GM23338 (cell line): ENCODE measurements around the gene AFAP1L1. TPM values are rescaled to one million over a fixed set of nuclear protein-coding genes. Genes with fewer than 3 reads are reported as not detected.

Source experiments
- ATAC-seq: fragments of 200-7000 bp; cut with Tn5 transposase; 3 replicates; pipeline ENCODE4 v1.9.1; 2020
- DNase-seq: peaks from one replicate; pipeline ENCODE4 v3.0.0-alpha.2; 2015; ENCODE audit warnings: low spot score
- H2AFZ ChIP-seq: fragments of 200-600 bp; sonication (generic); 2 replicates; pipeline ENCODE4 v1.8.0; 2016; ENCODE audit warnings: antibody characterized with exemption, mild to moderate bottlenecking, moderate library complexity
- H3F3A ChIP-seq: fragments of 200-600 bp; sonication (generic); replicated peaks from 2 replicates; pipeline ENCODE4 v1.8.0; 2017; ENCODE audit warnings: antibody characterized with exemption, mixed run types, low read depth
- H3K27ac ChIP-seq: fragments of 200-600 bp; sonication (generic); 2 replicates; pipeline ENCODE4 v1.6.1; 2016; ENCODE audit warnings: low read depth
- H3K27me3 ChIP-seq: fragments of 200-600 bp; sonication (generic); 2 replicates; pipeline ENCODE4 v1.8.0; 2016; ENCODE audit warnings: mild to moderate bottlenecking, mixed run types, moderate library complexity; ENCODE audit not compliant: insufficient read depth
- H3K36me3 ChIP-seq: fragments of 200-600 bp; sonication (generic); 2 replicates; pipeline ENCODE4 v1.8.0; 2016; ENCODE audit warnings: mild to moderate bottlenecking; ENCODE audit not compliant: insufficient read depth
- H3K4me1 ChIP-seq: fragments of 200-600 bp; sonication (generic); 2 replicates; pipeline ENCODE4 v1.8.0; 2016; ENCODE audit warnings: mild to moderate bottlenecking, moderate library complexity; ENCODE audit not compliant: insufficient read depth
- H3K4me2 ChIP-seq: fragments of 200-600 bp; sonication (generic); 2 replicates; pipeline ENCODE4 v1.7.1; 2017; ENCODE audit warnings: mixed run types
- H3K4me3 ChIP-seq: fragments of 200-600 bp; sonication (generic); 2 replicates; pipeline ENCODE4 v1.6.1; 2016; ENCODE audit warnings: mixed run types
- H3K79me2 ChIP-seq: fragments of 200-600 bp; sonication (generic); replicated peaks from 2 replicates; pipeline ENCODE4 v1.8.0; 2017; ENCODE audit warnings: mild to moderate bottlenecking; ENCODE audit not compliant: insufficient read depth
- H3K9me2 ChIP-seq: fragments of 200-600 bp; sonication (generic); 2 replicates; pipeline ENCODE4 v1.8.0; 2017; ENCODE audit not compliant: insufficient read depth
- H4K20me1 ChIP-seq: fragments of 200-600 bp; sonication (generic); replicated peaks from 2 replicates; pipeline ENCODE4 v1.8.0; 2017; ENCODE audit warnings: mild to moderate bottlenecking; ENCODE audit not compliant: insufficient read depth
- H3K27ac Mint-ChIP-seq: 2 replicates; pipeline ENCODE4 v1.8.0; 2020; ENCODE audit warnings: inconsistent platforms, mild to moderate bottlenecking, moderate library complexity, mixed read lengths
- H3K27me3 Mint-ChIP-seq: 3 replicates; pipeline ENCODE4 v1.8.0; 2022; ENCODE audit warnings: low read depth, mild to moderate bottlenecking, moderate library complexity, mixed read lengths, inconsistent platforms; ENCODE audit not compliant: insufficient read depth, poor library complexity
- H3K36me3 Mint-ChIP-seq: 3 replicates; pipeline ENCODE4 v1.8.0; 2021; ENCODE audit warnings: low read depth, mild to moderate bottlenecking, inconsistent platforms, moderate library complexity, mixed read lengths
- H3K4me1 Mint-ChIP-seq: 3 replicates; pipeline ENCODE4 v1.8.0; 2020; ENCODE audit warnings: mild to moderate bottlenecking, inconsistent platforms, mixed read lengths
- H3K4me3 Mint-ChIP-seq: 3 replicates; pipeline ENCODE4 v1.8.0; 2021; ENCODE audit warnings: moderate library complexity, mild to moderate bottlenecking, inconsistent platforms, mixed read lengths
- H3K9me3 Mint-ChIP-seq: 3 replicates; pipeline ENCODE4 v1.8.0; 2020; ENCODE audit warnings: moderate library complexity, mild to moderate bottlenecking, inconsistent platforms, mixed read lengths
- CTCF ChIP-seq, 2 experiments: fragments of 200-600 bp in 1 of 2; sonication (generic) in 1 of 2; conservative IDR thresholded peaks; 2 replicates each; pipeline versions ENCODE4 v1.5.1 to v1.6.1; 2016 to 2017; ENCODE audit warnings: antibody characterized with exemption in 2 of 2, low read depth in 2 of 2, mild to moderate bottlenecking in 2 of 2, moderate library complexity in 1 of 2
- ETS1 ChIP-seq: IDR thresholded peaks from 2 replicates; pipeline ENCODE4 v1.6.1; 2016; ENCODE audit warnings: antibody characterized with exemption
- JUNB ChIP-seq: IDR thresholded peaks from one replicate; pipeline ENCODE4 v1.6.1; 2016; ENCODE audit warnings: antibody characterized with exemption; ENCODE audit not compliant: unreplicated experiment
- POLR2AphosphoS5 ChIP-seq: IDR thresholded peaks from 2 replicates; pipeline ENCODE4 v1.6.1; 2016; ENCODE audit warnings: antibody characterized with exemption, low read depth
- REST ChIP-seq: IDR thresholded peaks from one replicate; pipeline ENCODE4 v1.6.1; 2018; ENCODE audit warnings: antibody characterized with exemption; ENCODE audit not compliant: unreplicated experiment
- ZNF462 ChIP-seq: fragments of 250-450 bp; sonication (Bioruptor Pico); IDR thresholded peaks from 2 replicates; pipeline ENCODE4 v1.5.0; 2020; ENCODE audit warnings: mild to moderate bottlenecking, moderate library complexity
- polyA plus RNA-seq: library from polyadenylated mRNA; unstranded; fragments of >200 nt; fragmentation: Nextera tagmentation; extraction: Ambion mirVana; gene quantifications from 2 replicates; pipeline ENCODE4 v1.2.1, GENCODE V29; 2016
- total RNA-seq: library from RNA; depleted of rRNA; stranded (reverse); fragments of >200 nt; shearing (Covaris generic); gene quantifications from 2 replicates; pipeline ENCODE4 v1.2.3, GENCODE V29; 2014

AFAP1L1 gene
- total and polyA plus RNA-seq, 2 experiments from 2014 or later = 3.2 to 5.7 TPM

GRCh38 chr5:149285153-149285552, 13.5 kb downstream of the AFAP1L1 start (continued):
- TF ChIP-seq ZNF462 = no peak
- TF ChIP-seq REST = no peak
- no peak for TF ChIP-seq ETS1
- no peak for TF ChIP-seq JUNB

GRCh38 chr5:149288436-149288835, 16.8 kb downstream of the AFAP1L1 start:
- ATAC-seq (no peak), DNase-seq (no peak)
- Histone ChIP-seq H3F3A (no peaks in the 10 kb centered on the region), H3K27ac (no peak overlapping the region), H3K4me2 (no peak overlapping the region), H4K20me1 (no peaks in the 10 kb centered on the region; the same call in 1 of the 2 replicates), H3K4me3 (no peak overlapping the region), H3K36me3 (no peaks in the 10 kb centered on the region), H3K27me3 (no peaks in the 10 kb centered on the region), H3K9me2 (no peaks in the 10 kb centered on the region), H2AFZ (no peak overlapping the region; the same call in 1 of the 2 replicates), H3K4me1 (no peaks in the 10 kb centered on the region), H3K79me2 (no peaks in the 10 kb centered on the region)
- TF ChIP-seq CTCF (conservative IDR thresholded peaks at IDR 0.05; ENCODE audit: low read depth in 2 of 2) (no peak), POLR2AphosphoS5 (no peak)
- no peak overlapping the region for H3K27ac Mint-ChIP-seq
- H3K27me3 Mint-ChIP-seq = no peaks in the 10 kb centered on the region
- H3K4me3 Mint-ChIP-seq = no peak overlapping the region
- H3K36me3 Mint-ChIP-seq = no peaks in the 10 kb centered on the region
- no peaks in the 10 kb centered on the region for H3K9me3 Mint-ChIP-seq
- H3K4me1 Mint-ChIP-seq = peaks cover 9% of the 10 kb centered on the region
